ENCODE data around the gene RAB30.

DNA sequence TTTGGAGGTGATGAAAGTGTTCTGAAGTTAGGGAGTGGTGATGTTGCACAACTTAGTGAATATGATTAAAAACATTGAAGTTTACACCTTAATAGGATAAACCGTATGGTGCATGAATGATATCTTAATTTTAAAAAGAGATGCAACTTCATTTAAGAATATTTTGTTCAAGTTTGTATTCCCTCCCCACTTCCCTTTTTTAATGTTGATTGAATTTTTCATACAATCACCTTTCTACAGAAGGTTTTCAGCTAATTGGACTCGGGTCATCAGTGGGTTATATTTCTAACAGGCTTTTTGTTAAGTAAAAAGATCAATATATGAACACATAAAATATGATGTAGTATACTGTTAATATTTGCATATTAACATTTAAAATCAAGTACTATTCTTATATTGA, 97.6 kb downstream of the RAB30 start:
- TF ChIP-seq, protein P1, sequence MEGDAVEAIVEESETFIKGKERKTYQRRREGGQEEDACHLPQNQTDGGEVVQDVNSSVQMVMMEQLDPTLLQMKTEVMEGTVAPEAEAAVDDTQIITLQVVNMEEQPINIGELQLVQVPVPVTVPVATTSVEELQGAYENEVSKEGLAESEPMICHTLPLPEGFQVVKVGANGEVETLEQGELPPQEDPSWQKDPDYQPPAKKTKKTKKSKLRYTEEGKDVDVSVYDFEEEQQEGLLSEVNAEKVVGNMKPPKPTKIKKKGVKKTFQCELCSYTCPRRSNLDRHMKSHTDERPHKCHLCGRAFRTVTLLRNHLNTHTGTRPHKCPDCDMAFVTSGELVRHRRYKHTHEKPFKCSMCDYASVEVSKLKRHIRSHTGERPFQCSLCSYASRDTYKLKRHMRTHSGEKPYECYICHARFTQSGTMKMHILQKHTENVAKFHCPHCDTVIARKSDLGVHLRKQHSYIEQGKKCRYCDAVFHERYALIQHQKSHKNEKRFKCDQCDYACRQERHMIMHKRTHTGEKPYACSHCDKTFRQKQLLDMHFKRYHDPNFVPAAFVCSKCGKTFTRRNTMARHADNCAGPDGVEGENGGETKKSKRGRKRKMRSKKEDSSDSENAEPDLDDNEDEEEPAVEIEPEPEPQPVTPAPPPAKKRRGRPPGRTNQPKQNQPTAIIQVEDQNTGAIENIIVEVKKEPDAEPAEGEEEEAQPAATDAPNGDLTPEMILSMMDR (IDR thresholded peaks at IDR 0.05; ENCODE audit: low read depth, low read length, poor library complexity, severe bottlenecking), result no peak
- TF ChIP-seq EZH2phosphoT487 (IDR thresholded peaks at IDR 0.05; ENCODE audit: borderline replicate concordance, low read length), result no peak

Measured in DOHH2 (cell line).